GM18873 (cell line): ENCODE results near the gene KRTAP1-3.
"Not testable (repeated sequence)": the region's sequence is repeated elsewhere in the genome, so short reads cannot be mapped to it uniquely, and the experiment has no call there.

ENCODE experiments used
- ATAC-seq: cut with Tn5 transposase; IDR thresholded peaks from one replicate; pipeline ENCODE4 v1.9.1; 2021; ENCODE audit warnings: mild to moderate bottlenecking, moderate library complexity, moderate number of reproducible peaks; ENCODE audit not compliant: unreplicated experiment, low FRiP score

The KRTAP1-3 gene

GRCh38 chr17:41055130-41055529, 20.5 kb upstream of the KRTAP1-3 start, which contains the start of gene KRTAP2-2:
Gene KRTAP2-2 (minus strand): TSS chr17:41055230. CDS start chr17:41055211, 19 bp downstream.
- not testable (repeated sequence) for ATAC-seq

DNA sequence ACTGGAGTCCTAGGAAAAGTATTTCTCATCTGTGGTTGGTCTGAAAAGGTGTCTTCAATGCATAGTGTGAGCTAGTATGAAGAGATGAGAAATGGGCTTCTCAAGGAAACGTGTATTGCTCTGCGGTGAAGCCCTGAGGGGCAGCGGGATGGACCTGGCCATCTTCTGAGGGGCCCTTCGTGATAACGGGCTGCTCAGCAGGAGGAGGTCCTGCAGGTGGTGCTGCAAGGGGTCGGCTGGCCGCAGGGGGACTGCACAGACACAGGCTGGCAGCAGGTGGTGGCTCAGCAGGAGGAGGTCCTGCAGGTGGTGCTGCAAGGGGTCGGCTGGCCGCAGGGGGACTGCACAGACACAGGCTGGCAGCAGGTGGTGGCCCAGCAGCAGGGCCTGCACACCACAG, 19.9 kb upstream of the KRTAP1-3 start:
- not testable (repeated sequence) for ATAC-seq

DNA sequence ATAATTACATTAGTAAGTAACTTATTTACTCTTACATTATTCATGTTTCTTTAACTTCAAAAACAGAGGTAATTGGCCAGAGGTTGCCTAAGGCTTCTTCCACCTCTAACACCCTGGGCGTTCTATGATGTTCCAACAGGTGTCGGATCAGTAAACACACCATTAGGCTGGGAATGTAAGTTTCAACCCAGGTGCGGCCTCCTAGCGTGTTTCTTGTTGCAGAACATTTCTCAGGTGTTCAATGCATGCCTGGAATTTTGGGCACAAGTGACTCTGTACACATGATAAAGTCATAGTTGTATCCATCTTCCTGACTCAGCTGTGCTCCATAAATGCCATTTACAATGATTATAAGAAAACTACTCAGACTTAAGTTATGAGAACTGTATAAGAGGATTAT, 19.4 kb upstream of the KRTAP1-3 start:
- ATAC-seq: no peak

GRCh38 chr17:41052566-41052965, 17.9 kb upstream of the KRTAP1-3 start:
- no peak for ATAC-seq

- ATAC-seq: no peak
Observed at GRCh38 chr17:41049110-41049509, 14.4 kb upstream of the KRTAP1-3 start.

- no peak for ATAC-seq
Observed at GRCh38 chr17:41048441-41048840, 13.8 kb upstream of the KRTAP1-3 start.

- ATAC-seq: not testable (repeated sequence)
Observed at GRCh38 chr17:41046735-41047465, 12.2 kb upstream of the KRTAP1-3 start, which contains the start of gene KRTAP2-1. Gene KRTAP2-1 (minus strand): TSS chr17:41047316. CDS start chr17:41047267, 49 bp downstream.

DNA sequence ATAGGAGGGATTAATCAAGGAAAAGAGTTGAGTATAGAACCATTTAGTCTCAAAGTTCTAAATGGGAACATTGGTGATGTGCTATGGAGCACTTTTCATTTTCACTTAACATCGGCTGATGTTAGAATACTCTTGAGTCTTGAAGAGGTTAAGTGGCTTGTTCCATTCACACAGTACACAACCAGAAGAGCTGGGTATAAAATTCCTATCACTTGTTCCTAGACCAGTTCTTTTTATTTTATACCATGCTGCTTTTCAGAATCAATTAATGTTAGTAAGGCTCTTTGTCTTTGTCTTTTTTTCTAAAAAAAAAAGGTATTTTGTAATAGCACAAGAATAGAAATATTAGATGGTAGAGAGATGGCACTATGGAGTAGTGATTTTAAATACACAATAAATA, 8.3 kb upstream of the KRTAP1-3 start:
- no peak for ATAC-seq

DNA sequence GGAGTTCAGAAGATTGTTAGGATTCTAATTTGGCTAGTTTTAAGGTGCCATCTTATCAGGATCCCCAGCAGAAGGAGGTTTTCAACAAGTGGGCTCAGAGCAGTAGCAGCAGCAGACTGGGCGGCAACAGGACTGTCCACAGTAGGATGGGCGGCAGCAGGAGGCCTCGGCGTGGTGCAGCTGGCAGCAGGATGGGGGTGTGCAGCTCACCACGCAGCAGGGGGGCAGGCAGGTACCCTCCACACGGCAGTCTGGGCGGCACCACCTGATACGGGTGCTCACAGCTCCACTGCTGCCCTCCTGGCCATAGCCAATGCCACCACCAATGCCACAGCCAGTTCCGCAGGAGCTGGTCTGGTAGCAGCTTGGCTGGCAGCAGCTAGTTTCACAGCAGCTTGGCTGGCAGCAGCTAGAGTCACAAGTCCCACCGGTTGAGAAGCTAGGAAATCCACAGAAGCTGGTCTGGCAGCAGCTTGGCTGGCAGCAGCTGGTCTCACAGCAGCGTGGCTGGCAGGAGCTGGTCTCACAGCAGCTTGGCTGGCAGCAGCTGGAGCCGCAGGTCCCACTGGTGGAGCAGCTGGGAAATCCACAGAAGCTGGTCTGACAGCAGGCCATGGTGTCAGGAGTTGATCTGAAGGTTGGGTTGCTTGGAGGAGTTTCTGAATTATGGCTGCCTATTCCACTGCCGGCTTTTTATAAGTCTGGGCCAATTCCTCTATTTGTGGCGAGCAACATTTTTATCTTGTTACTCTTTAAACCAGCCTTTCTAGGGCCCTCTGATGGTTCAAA, 6.3 kb upstream of the KRTAP1-3 start, which contains the start of gene KRTAP1-1:
Gene KRTAP1-1, minus strand, starts transcription at position 668 of the 789 bp plus-strand sequence. Its CDS starts 53 bp downstream, at position 615.
- not testable (repeated sequence) for ATAC-seq

- no peak for ATAC-seq
Observed at GRCh38 chr17:41037853-41038350, 3.2 kb upstream of the KRTAP1-3 start.

DNA sequence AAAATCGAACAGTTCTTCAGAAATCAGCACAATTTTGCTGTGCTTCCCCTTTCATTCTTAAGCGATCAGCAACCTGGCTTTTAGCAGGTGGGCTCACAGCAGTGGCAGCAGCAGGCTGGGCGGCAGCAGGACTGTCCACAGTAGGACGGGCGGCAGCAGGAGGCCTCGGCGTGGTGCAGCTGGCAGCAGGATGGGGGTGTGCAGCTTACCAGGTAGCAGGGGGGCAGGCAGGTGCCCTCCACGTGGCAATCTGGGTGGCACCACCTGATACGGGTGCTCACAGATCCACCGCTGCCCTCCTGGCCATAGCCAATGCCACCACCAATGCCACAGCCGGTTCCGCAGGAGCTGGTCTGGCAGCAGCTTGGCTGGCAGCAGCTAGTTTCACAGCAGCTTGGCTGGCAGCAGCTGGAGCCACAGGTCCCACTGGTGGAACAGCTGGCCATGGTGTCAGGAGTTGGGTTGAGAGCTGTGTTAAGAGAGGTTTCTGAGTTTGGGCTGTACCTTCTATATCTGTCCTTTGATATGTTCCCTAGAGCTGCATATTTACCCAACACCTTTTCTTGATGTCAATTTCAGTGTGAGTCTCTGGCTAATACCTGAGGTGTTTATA, 4.9 kb downstream of the KRTAP1-3 start, which contains the start of gene KRTAP1-4:
Gene KRTAP1-4, minus strand, starts transcription at position 563 of the 613 bp plus-strand sequence. Its CDS starts 117 bp downstream, at position 446.
- ATAC-seq: no peak

- no peak for ATAC-seq
Observed at GRCh38 chr17:41026715-41027471, 7.8 kb downstream of the KRTAP1-3 start, which contains the start of gene KRTAP1-5. Gene KRTAP1-5 (minus strand): TSS chr17:41027208. CDS start chr17:41027155, 53 bp downstream.

DNA sequence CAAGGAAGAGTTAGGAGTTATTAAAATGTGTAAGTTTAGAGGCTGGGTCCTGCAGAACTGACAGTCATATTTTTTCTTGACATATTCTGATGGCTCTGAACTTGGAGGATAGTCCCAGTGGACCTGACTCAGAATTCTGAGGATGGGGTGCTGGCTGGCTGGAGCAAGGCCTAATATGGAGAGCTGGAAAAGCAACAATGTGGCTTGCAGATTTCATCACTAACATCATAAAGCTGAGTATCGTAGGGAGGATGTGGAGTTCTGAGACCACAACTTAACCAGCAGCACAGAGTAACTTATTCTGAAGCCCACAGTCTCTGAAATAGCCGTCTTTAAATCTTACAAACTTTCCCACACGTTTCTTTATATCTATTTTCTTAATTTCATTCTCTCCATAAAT, 10.0 kb downstream of the KRTAP1-3 start:
- ATAC-seq: no peak

- ATAC-seq: no peak
Observed at GRCh38 chr17:41020336-41020735, 14.3 kb downstream of the KRTAP1-3 start.

- no peak for ATAC-seq
Observed at GRCh38 chr17:41019415-41019814, 15.3 kb downstream of the KRTAP1-3 start.

GRCh38 chr17:41018541-41018940, 16.1 kb downstream of the KRTAP1-3 start:
- ATAC-seq: no peak

GRCh38 chr17:41016578-41017215, 18.0 kb downstream of the KRTAP1-3 start:
- ATAC-seq: no peak

GRCh38 chr17:41015454-41015853, 19.2 kb downstream of the KRTAP1-3 start:
- ATAC-seq: no peak

GRCh38 chr17:41013606-41014005, 21.1 kb downstream of the KRTAP1-3 start:
- ATAC-seq: no peak
